ENCODE data around the gene SNRPD3. TPM values are rescaled to one million over a fixed set of nuclear protein-coding genes. Genes with fewer than 3 reads are reported as not detected.

SNRPD3 gene
- total RNA-seq, 1 donor, result 84.2 TPM

DNA sequence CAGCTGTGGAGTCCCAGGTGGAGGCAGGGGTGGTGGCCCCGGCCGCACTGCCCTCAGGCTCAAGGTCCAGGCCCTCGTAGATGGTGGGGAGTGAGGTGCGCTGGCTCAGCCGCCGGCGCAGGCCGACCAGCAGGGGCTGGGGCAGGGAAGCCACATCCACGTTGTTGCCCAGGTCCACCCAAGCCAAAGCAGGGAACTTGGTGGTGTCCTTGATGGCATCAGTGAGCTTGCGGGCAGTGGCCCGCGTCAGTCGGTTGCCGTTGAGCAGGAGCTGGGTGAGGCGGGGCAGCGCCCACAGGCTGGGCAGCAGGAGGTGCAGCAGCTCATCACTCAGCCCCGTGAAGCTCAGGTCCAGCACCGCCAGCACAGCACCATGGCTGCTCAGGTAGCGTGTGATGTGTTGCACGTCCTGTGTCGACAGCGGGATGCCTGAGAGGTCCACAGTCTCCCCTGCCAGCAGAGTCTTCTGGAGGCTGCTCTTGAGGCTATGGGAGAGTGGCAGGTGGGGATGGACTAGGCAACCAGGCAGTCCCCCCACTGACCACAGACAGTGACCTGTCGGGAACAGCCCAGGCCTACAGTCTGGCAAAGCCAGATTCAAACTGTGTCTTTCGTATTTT, 30.2 kb downstream of the SNRPD3 start:
- no peak overlapping the region for H3K4me3 ChIP-seq (ENCODE audit: low read depth, low read length)
- TF ChIP-seq, protein P1, sequence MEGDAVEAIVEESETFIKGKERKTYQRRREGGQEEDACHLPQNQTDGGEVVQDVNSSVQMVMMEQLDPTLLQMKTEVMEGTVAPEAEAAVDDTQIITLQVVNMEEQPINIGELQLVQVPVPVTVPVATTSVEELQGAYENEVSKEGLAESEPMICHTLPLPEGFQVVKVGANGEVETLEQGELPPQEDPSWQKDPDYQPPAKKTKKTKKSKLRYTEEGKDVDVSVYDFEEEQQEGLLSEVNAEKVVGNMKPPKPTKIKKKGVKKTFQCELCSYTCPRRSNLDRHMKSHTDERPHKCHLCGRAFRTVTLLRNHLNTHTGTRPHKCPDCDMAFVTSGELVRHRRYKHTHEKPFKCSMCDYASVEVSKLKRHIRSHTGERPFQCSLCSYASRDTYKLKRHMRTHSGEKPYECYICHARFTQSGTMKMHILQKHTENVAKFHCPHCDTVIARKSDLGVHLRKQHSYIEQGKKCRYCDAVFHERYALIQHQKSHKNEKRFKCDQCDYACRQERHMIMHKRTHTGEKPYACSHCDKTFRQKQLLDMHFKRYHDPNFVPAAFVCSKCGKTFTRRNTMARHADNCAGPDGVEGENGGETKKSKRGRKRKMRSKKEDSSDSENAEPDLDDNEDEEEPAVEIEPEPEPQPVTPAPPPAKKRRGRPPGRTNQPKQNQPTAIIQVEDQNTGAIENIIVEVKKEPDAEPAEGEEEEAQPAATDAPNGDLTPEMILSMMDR (IDR thresholded peaks at IDR 0.05; ENCODE audit: insufficient read depth, low read depth, low read length), result no peak
- DNase-seq (ENCODE audit: low read depth), result no peak

DNA sequence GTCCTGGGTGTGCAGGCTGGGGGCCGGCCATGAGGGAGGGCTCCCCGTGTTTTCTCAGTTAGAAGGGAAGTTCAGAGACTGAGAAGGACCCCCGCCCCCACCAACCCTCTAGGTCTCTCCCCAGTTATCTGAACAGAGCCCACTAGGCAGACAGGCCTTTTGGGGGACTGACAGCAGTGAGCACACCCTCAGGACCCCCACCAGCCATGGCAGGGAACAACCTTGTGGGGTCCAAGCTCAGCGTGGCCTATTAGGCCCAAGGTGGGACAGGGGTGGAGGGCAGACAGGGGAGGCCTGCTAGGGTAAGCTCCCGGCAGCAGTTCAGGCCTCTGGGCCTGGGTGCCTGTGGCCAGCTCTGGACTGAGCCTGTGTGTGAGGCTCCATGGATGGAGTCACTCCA, 31.5 kb downstream of the SNRPD3 start:
- TF ChIP-seq, protein P1 (IDR thresholded peaks at IDR 0.05; ENCODE audit: insufficient read depth, low read depth, low read length), result no peak
- no peak for DNase-seq (ENCODE audit: low read depth)
- H3K4me3 ChIP-seq (ENCODE audit: low read depth, low read length), result no peak overlapping the region

DNA sequence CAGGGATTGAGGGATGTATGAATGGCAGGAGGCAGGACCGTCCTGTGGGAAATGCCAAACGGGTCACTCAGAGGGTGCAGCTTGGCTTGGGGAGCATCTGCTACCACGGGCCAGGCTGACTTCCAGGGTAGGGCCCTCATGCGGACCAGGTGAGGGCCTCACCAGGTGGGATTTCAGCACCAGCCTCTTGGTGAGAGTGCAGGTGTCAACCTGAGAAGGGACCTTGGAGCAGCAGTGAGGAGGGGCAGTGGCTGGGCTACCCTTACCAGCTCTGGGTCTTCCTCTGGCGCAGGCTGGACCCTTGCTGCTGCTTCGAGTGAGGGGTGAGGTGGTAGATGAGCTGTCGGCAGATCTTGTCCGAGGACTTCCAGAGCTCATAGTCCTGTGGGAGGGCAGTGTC, 32.1 kb downstream of the SNRPD3 start:
- DNase-seq (ENCODE audit: low read depth), result no peak
- TF ChIP-seq, protein P1 (IDR thresholded peaks at IDR 0.05; ENCODE audit: insufficient read depth, low read depth, low read length), result no peak

DNA sequence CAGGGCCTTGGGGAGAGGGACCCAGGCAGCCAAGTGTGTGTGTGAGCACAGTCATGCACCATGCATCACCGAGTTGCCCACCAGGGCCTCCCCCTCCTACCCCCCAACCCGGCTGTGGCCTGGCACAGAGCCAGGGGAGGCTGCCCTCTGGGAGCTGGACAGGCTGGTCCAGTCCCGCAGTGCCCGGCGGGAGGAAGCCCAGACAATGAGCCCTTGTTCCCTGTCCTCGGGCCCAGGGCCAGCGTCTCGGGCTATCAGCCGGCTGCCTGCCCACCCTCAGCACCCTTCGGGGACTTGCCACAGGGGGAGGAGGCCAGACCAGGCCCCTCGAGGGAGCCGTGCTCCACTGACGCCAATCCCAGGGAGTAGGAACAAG, 32.6 kb downstream of the SNRPD3 start:
- TF ChIP-seq, protein P1 (IDR thresholded peaks at IDR 0.05; ENCODE audit: insufficient read depth, low read depth, low read length), result no peak
- H3K4me3 ChIP-seq (ENCODE audit: low read depth, low read length), result no peak overlapping the region
- DNase-seq (ENCODE audit: low read depth), result no peak

More for the DNA sequence above, 32.1 kb downstream of the SNRPD3 start:
- H3K4me3 ChIP-seq (ENCODE audit: low read depth, low read length), result no peak overlapping the region

DNA sequence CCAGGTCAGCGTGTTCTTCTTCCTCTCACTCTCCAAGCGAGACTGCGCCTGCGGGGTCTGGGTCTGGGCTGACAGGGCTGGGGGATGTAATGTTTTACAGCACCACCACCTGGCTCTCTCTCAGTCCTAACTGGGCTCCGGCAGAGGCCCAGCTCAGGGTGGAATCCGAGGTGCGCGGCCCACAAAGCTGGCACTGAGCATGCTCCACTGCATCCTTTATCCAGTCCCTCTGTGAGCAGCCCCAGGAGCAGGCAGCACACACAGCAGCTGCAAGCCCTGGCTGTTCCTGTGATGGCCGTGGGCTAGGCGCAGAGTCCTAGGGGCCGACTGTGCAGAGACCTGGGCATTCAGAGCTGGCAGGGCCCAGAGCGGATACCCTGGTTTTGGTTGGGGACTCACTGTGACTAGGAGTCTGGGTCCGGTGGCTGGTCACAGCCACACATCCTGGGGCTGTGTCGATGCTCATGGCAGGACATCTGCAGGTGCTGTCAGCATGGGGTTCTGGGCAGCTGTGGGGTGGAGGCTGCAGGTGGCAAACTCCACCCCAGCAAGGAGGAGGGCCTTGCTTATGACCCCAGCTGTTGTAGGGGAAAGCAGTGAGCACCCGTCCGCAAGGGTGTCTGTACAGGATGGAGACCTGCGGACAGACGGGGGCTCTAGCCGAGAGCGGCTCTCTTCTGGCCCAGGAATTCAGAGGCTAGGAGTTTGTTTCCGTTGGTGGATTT, 33.1 kb downstream of the SNRPD3 start:
- TF ChIP-seq, protein P1 (IDR thresholded peaks at IDR 0.05; ENCODE audit: insufficient read depth, low read depth, low read length), result no peak
- no peak overlapping the region for H3K4me3 ChIP-seq (ENCODE audit: low read depth, low read length)
- no peak for DNase-seq (ENCODE audit: low read depth)

DNA sequence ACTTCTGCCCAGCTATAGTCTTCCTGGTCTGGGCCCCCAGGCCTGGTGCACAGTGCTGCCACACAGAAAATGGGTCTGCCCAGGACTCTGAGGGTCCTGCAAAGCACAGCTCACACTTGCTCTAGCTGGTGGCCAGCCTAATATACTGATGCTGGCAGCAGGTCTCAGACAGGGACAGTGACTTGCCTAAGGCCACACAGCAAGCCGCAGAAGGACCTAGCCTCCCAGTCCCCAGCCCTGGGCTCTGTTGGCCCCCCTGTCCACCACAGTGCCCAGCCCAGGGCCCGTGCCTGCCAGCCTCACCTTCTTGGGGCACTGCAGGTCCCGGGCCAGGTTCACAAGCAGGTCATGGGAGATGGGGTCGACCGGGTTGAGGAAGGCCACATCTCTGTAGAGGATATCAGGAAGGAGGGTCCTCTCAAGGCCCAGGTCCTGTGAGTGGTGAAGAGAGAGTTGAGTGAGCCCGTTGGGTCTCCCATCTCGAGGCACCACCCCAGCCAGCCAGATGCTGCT, 33.8 kb downstream of the SNRPD3 start:
- DNase-seq (ENCODE audit: low read depth), result no peak
- H3K4me3 ChIP-seq (ENCODE audit: low read depth, low read length), result no peak overlapping the region
- TF ChIP-seq, protein P1 (IDR thresholded peaks at IDR 0.05; ENCODE audit: insufficient read depth, low read depth, low read length), result no peak

Measured in fibroblast of villous mesenchyme (primary cell).